MCF 10A (cell line): ENCODE measurements around the gene SLC6A4. TPM values are rescaled to one million over a fixed set of nuclear protein-coding genes. Genes with fewer than 3 reads are reported as not detected.

Source experiments
- BruUV-seq: library from RNA; stranded (reverse); fragments of 400-500 nt; replicated peaks from 2 replicates; lab custom pipeline; 2021; lab: Mats Ljungman, UMichigan
- CTCF ChIA-PET: fragments of 300-600 bp; sonication (Branson Sonifier 250); formaldehyde crosslinking; extraction: SDS; loops from one replicate; lab custom pipeline; 2021; ENCODE audit warnings: antibody characterized with exemption, inconsistent platforms; lab: Yijun Ruan, JAX
- POLR2A ChIA-PET: fragments of 300-600, 350-650 bp; sonication (Branson Sonifier 250); formaldehyde crosslinking; extraction: SDS; loops from one replicate; lab custom pipeline; 2020; ENCODE audit warnings: antibody characterized with exemption, inconsistent platforms; lab: Yijun Ruan, JAX
- DNase-seq: peaks from one replicate; pipeline ENCODE4 v3.0.0-alpha.2; 2018; ENCODE audit not compliant: unreplicated experiment
- H3K27ac Mint-ChIP-seq: one replicate; pipeline ENCODE4 v1.8.0; 2022; ENCODE audit warnings: mild to moderate bottlenecking, low read depth, mixed read lengths; ENCODE audit not compliant: unreplicated experiment
- H3K27me3 Mint-ChIP-seq: one replicate; pipeline ENCODE4 v1.8.0; 2022; ENCODE audit warnings: mixed read lengths; ENCODE audit not compliant: insufficient read depth, unreplicated experiment
- H3K36me3 Mint-ChIP-seq: one replicate; pipeline ENCODE4 v1.8.0; 2022; ENCODE audit warnings: mild to moderate bottlenecking, moderate library complexity, mixed read lengths; ENCODE audit not compliant: insufficient read depth, unreplicated experiment
- H3K4me1 Mint-ChIP-seq: one replicate; pipeline ENCODE4 v1.8.0; 2022; ENCODE audit warnings: mixed read lengths; ENCODE audit not compliant: insufficient read depth, unreplicated experiment
- H3K4me3 Mint-ChIP-seq: one replicate; pipeline ENCODE4 v1.8.0; 2022; ENCODE audit warnings: mild to moderate bottlenecking, moderate library complexity, mixed read lengths; ENCODE audit not compliant: unreplicated experiment
- H3K9me3 Mint-ChIP-seq: one replicate; pipeline ENCODE4 v1.8.0; 2022; ENCODE audit warnings: mixed read lengths; ENCODE audit not compliant: unreplicated experiment
- CTCF ChIP-seq: fragments of 200-600 bp; IDR thresholded peaks from one replicate; pipeline ENCODE4 v1.8.0; 2022; ENCODE audit warnings: antibody characterized with exemption, mild to moderate bottlenecking; ENCODE audit not compliant: unreplicated experiment
- intact Hi-C: fragments of 100-400 bp; cut with micrococcal nuclease; formaldehyde crosslinking; loops from 2 replicates; pipeline ENCODE4 v1.14.1; 2022
- total RNA-seq: library from RNA; stranded (reverse); gene quantifications from 2 replicates; pipeline ENCODE4 v1.2.3, GENCODE V29; 2022

Gene SLC6A4
- total RNA-seq, 1 experiment from 2014 or later: not detected

GRCh38 chr17:30246460-30246859 lies 11.0 kb upstream of the SLC6A4 start:
- Mint-ChIP-seq H3K4me3 (no peak overlapping the region), H3K27me3 (no peaks in the 10 kb centered on the region), H3K9me3 (no peaks in the 10 kb centered on the region), H3K4me1 (no peaks in the 10 kb centered on the region), H3K27ac (no peak overlapping the region), H3K36me3 (peaks cover 17% of the 10 kb centered on the region)
- ChIA-PET CTCF (interaction anchor here (0.6 to 2.3 kb wide), 2 partner anchors 10 to 75 kb away, joined by 3 to 7 read pairs; partner anchors contain the start of gene SLC6A4), POLR2A (interaction anchor here (0.7 to 1.2 kb wide), 2 partner anchors 22 to 186 kb away, joined by 3 read pairs; no protein-coding TSS in a partner anchor)
- no peak for DNase-seq
- TF ChIP-seq CTCF: no peak
- intact Hi-C loops: no loop called here
- no TSS peak for BruUV-seq

- DNase-seq: no peak
- Mint-ChIP-seq H3K27ac (no peak overlapping the region), H3K4me1 (no peaks in the 10 kb centered on the region), H3K36me3 (peaks cover 17% of the 10 kb centered on the region), H3K27me3 (no peaks in the 10 kb centered on the region), H3K4me3 (no peak overlapping the region), H3K9me3 (no peaks in the 10 kb centered on the region)
- ChIA-PET CTCF (interaction anchor here (0.6 to 2.3 kb wide), 4 partner anchors 9 to 119 kb away, joined by 3 to 7 read pairs (median 3); partner anchors contain the start of gene SLC6A4), POLR2A (no interaction called here)
- BruUV-seq: no TSS peak
- no peak for TF ChIP-seq CTCF
- intact Hi-C loops: no loop called here
These were observed 9.4 kb upstream of the SLC6A4 start for GRCh38 chr17:30244853-30245385.

GRCh38 chr17:30243568-30243967 lies 8.1 kb upstream of the SLC6A4 start:
- H3K9me3 Mint-ChIP-seq: no peaks in the 10 kb centered on the region
- no peaks in the 10 kb centered on the region for H3K4me1 Mint-ChIP-seq
- ChIA-PET CTCF (no interaction called here), POLR2A (interaction anchor here (0.6 kb wide), 1 partner anchor 338 kb away, joined by 3 read pairs; no protein-coding TSS in a partner anchor)
- no TSS peak for BruUV-seq
- no peak for TF ChIP-seq CTCF
- H3K27me3 Mint-ChIP-seq: no peaks in the 10 kb centered on the region
- H3K4me3 Mint-ChIP-seq: no peak overlapping the region
- intact Hi-C loops: no loop called here
- DNase-seq: no peak
- H3K27ac Mint-ChIP-seq: no peak overlapping the region
- H3K36me3 Mint-ChIP-seq: peaks cover 17% of the 10 kb centered on the region

- Mint-ChIP-seq H3K27ac (no peak overlapping the region), H3K36me3 (peaks cover 15% of the 10 kb centered on the region), H3K4me1 (peaks cover 4% of the 10 kb centered on the region), H3K9me3 (no peaks in the 10 kb centered on the region), H3K27me3 (no peaks in the 10 kb centered on the region), H3K4me3 (no peak overlapping the region)
- no TSS peak for BruUV-seq
- no peak for DNase-seq
- intact Hi-C loops: no loop called here
- POLR2A ChIA-PET: interaction anchor here (0.6 to 0.8 kb wide), 3 partner anchors 16 to 1948 kb away, joined by 3 read pairs; no protein-coding TSS in a partner anchor
- TF ChIP-seq CTCF: no peak
- CTCF ChIA-PET: no interaction called here
These were observed 7.5 kb upstream of the SLC6A4 start for GRCh38 chr17:30243002-30243401.
